Panc1 (cell line): ENCODE data around the gene DST. TPM values are rescaled to one million over a fixed set of nuclear protein-coding genes. Genes with fewer than 3 reads are reported as not detected.

Source experiments
- ATAC-seq: fragments of 200-7000 bp; cut with Tn5 transposase; 2 replicates; pipeline ENCODE4 v1.9.1; 2020; ENCODE audit warnings: mild to moderate bottlenecking, moderate library complexity
- BruUV-seq: library from RNA; stranded (reverse); fragments of 400-500 nt; replicated peaks from 2 replicates; lab custom pipeline; 2021; lab: Mats Ljungman, UMichigan
- CTCF ChIA-PET: fragments of 300-600 bp; sonication (Branson Sonifier 250); formaldehyde crosslinking; loops from one replicate; lab custom pipeline; 2022; ENCODE audit warnings: antibody characterized with exemption; lab: Charles Lee
- POLR2A ChIA-PET: fragments of 300-600 bp; sonication (Branson Sonifier 250); formaldehyde crosslinking; loops from one replicate; lab custom pipeline; 2022; ENCODE audit warnings: antibody characterized with exemption; lab: Charles Lee
- DNase-seq: peaks from one replicate; pipeline ENCODE4 v3.0.0-alpha.2; 2010; ENCODE audit warnings: low read depth, low spot score
- H3K27ac ChIP-seq: 2 replicates; pipeline ENCODE4 v1.5.1; 2011; ENCODE audit warnings: mild to moderate bottlenecking, low read length, inconsistent platforms
- H3K27me3 ChIP-seq: fragments of 200-500 bp; sonication (Bioruptor generic); 2 replicates; pipeline ENCODE4 v1.6.0; 2014; ENCODE audit warnings: low read length, inconsistent platforms; ENCODE audit not compliant: control insufficient read depth, insufficient read depth
- H3K36me3 ChIP-seq: fragments of 200-500 bp; sonication (Bioruptor generic); 2 replicates; pipeline ENCODE4 v1.5.1; 2014; ENCODE audit warnings: inconsistent platforms, mild to moderate bottlenecking, low read length, moderate library complexity; ENCODE audit not compliant: control insufficient read depth, insufficient read depth
- H3K4me1 ChIP-seq: 2 replicates; pipeline ENCODE4 v1.5.1; 2011; ENCODE audit warnings: inconsistent platforms, mild to moderate bottlenecking, low read length, moderate library complexity; ENCODE audit not compliant: control insufficient read depth, insufficient read depth
- H3K4me3 ChIP-seq, 2 experiments: 2 replicates each; pipeline ENCODE4 v1.5.1; 2011 to 2012; ENCODE audit warnings: low read depth in 2 of 2, low read length in 2 of 2, mild to moderate bottlenecking in 2 of 2, inconsistent platforms in 1 of 2, moderate library complexity in 1 of 2
- H3K9me3 ChIP-seq: fragments of 200-500 bp; sonication (Bioruptor generic); 2 replicates; pipeline ENCODE4 v1.5.1; 2014; ENCODE audit warnings: low read depth, mild to moderate bottlenecking, inconsistent platforms, low read length, moderate library complexity; ENCODE audit not compliant: control insufficient read depth, insufficient read depth
- CTCF ChIP-seq: fragments of 450-650 bp; IDR thresholded peaks from 2 replicates; pipeline ENCODE4 v1.5.1; 2017; ENCODE audit warnings: mild to moderate bottlenecking
- POLR2AphosphoS5 ChIP-seq: IDR thresholded peaks from 2 replicates; pipeline ENCODE4 v1.6.1; 2012; ENCODE audit warnings: mild to moderate bottlenecking, low read depth, low read length, moderate library complexity
- REST ChIP-seq, 2 experiments: IDR thresholded peaks; 2 replicates each; pipeline ENCODE4 v1.6.1; 2011 to 2012; ENCODE audit warnings: low read depth in 2 of 2, control low read depth in 1 of 2, low read length in 1 of 2, mild to moderate bottlenecking in 1 of 2, moderate library complexity in 1 of 2; ENCODE audit not compliant: insufficient read depth in 1 of 2
- SIN3A ChIP-seq: IDR thresholded peaks from 2 replicates; pipeline ENCODE4 v1.6.1; 2012; ENCODE audit warnings: low read depth, mild to moderate bottlenecking, low read length, moderate library complexity, borderline replicate concordance; ENCODE audit not compliant: insufficient read depth
- TCF7L2 ChIP-seq: IDR thresholded peaks from 2 replicates; pipeline ENCODE4 v1.6.1; 2011; ENCODE audit warnings: mild to moderate bottlenecking, low read depth, low read length, inconsistent platforms
- in situ Hi-C: cut with HindIII; loops from 2 replicates; pipeline ENCODE4 v1.10.0; 2016; ENCODE audit warnings: low sequenced_read_pairs, low pct_unique_long_range_greater_than_20kb
- intact Hi-C: fragments of 100-400 bp; cut with micrococcal nuclease; formaldehyde crosslinking; loops from one replicate; pipeline ENCODE4 v1.10.0; 2022; ENCODE audit not compliant: unreplicated experiment
- total RNA-seq: library from RNA; stranded (reverse); gene quantifications from one replicate; pipeline ENCODE4 v1.2.1, GENCODE V29; 2021; ENCODE audit not compliant: unreplicated experiment

DST gene
- total RNA-seq, 1 experiment from 2014 or later, result 230 TPM

GRCh38 chr6:56549014-56549413 is 93.7 kb downstream of the DST start:
- Histone ChIP-seq H3K27me3 (no peaks in the 10 kb centered on the region), H3K36me3 (peaks cover 11% of the 10 kb centered on the region; the same call in 1 of the 2 replicates), H3K4me3 (no peak overlapping the region), H3K4me1 (peaks cover 11% of the 10 kb centered on the region), H3K27ac (no peak overlapping the region), H3K9me3 (no peaks in the 10 kb centered on the region)
- in situ Hi-C loops (no loop called here), intact Hi-C loops (no loop called here)
- POLR2A ChIA-PET, result no interaction called here
- no peak for DNase-seq
- peak; percentile 12; the same call in 1 of the 2 replicates for TF ChIP-seq CTCF
- no peak for TF ChIP-seq POLR2AphosphoS5
- no peak for TF ChIP-seq REST (IDR thresholded peaks at IDR 0.05; ENCODE audit: insufficient read depth in 1 of 2, low read depth in 2 of 2, low read length in 1 of 2)
- no peak for TF ChIP-seq SIN3A
- TF ChIP-seq TCF7L2, result no peak
- no peak for ATAC-seq
- no TSS peak for BruUV-seq
- CTCF ChIA-PET, result no interaction called here

- H3K27ac ChIP-seq, result no peak overlapping the region
- peaks cover 8% of the 10 kb centered on the region; the same call in 1 of the 2 replicates for H3K36me3 ChIP-seq
- no peaks in the 10 kb centered on the region for H3K9me3 ChIP-seq
- CTCF ChIA-PET, result no interaction called here
- in situ Hi-C loops, result no loop called here
- DNase-seq (no peak), ATAC-seq (no peak)
- intact Hi-C loops, result no loop called here
- no peak overlapping the region for H3K4me3 ChIP-seq
- H3K27me3 ChIP-seq, result no peaks in the 10 kb centered on the region
- POLR2A ChIA-PET, result no interaction called here
- BruUV-seq, result no TSS peak
- TF ChIP-seq REST (IDR thresholded peaks at IDR 0.05; ENCODE audit: insufficient read depth in 1 of 2, low read depth in 2 of 2, low read length in 1 of 2) (no peak), TCF7L2 (no peak), SIN3A (no peak), CTCF (no peak), POLR2AphosphoS5 (no peak)
- H3K4me1 ChIP-seq, result peaks cover 18% of the 10 kb centered on the region
These were observed 95.0 kb downstream of the DST start for GRCh38 chr6:56547687-56548086.
